A673 (cell line): ENCODE data around the gene CAV1.

ENCODE experiments used
- CTCF ChIP-seq: fragments of 300-800, 200-600 bp; sonication (generic); conservative IDR thresholded peaks from 2 replicates; pipeline ENCODE4 v1.5.1; 2017; ENCODE audit warnings: low read depth, mild to moderate bottlenecking, antibody characterized with exemption, low read length, moderate library complexity, mixed read lengths
- EZH2 ChIP-seq: fragments of 200-600 bp; sonication (generic); IDR thresholded peaks from 2 replicates; pipeline ENCODE4 v1.6.1; 2017; ENCODE audit warnings: borderline replicate concordance, low read depth, mild to moderate bottlenecking, mixed read lengths, antibody characterized with exemption, low read length; ENCODE audit not compliant: poor library complexity, severe bottlenecking

GRCh38 chr7:116529250-116529649 is 4.4 kb downstream of the CAV1 start:
- TF ChIP-seq CTCF (no peak), EZH2 (no peak)
